ENCODE data around the gene GLTP. TPM values are rescaled to one million over a fixed set of nuclear protein-coding genes. Genes with fewer than 3 reads are reported as not detected.
"Not testable (repeated sequence)": the region's sequence is repeated elsewhere in the genome, so short reads cannot be mapped to it uniquely, and the experiment has no call there.

Gene GLTP
- total RNA-seq, 1 donor from 2014 or later: 27.1 TPM

GRCh38 chr12:109863847-109864712 is 16.3 kb downstream of the GLTP start:
- Histone ChIP-seq H3K36me3 (ENCODE audit: insufficient read depth, low read length) (no peaks in the 10 kb centered on the region), H3K27me3 (ENCODE audit: insufficient read depth, low read length) (no peaks in the 10 kb centered on the region), H3K9ac (ENCODE audit: low read length) (no peak overlapping the region), H3K79me2 (ENCODE audit: insufficient read depth, low read length) (peaks cover 49% of the 10 kb centered on the region), H3K27ac (ENCODE audit: low read depth, low read length) (no peak overlapping the region), H3K4me3 (ENCODE audit: insufficient read depth, low read depth, low read length) (no peak overlapping the region), H3K4me1 (ENCODE audit: insufficient read depth, low read length) (peaks cover 5% of the 10 kb centered on the region), H3K9me3 (ENCODE audit: insufficient read depth, low read depth, low read length) (no peaks in the 10 kb centered on the region), H4K20me1 (ENCODE audit: insufficient read depth, low read length) (peaks cover 67% of the 10 kb centered on the region), H3K4me2 (ENCODE audit: low read length) (no peak overlapping the region), H2AFZ (ENCODE audit: low read depth, low read length) (no peak overlapping the region)
- Mint-ChIP-seq H3K9me3 (ENCODE audit: unreplicated experiment) (no peaks in the 10 kb centered on the region), H3K4me1 (ENCODE audit: low read depth, unreplicated experiment) (peaks cover 2% of the 10 kb centered on the region), H3K36me3 (ENCODE audit: low read depth, unreplicated experiment) (peaks cover 7% of the 10 kb centered on the region), H3K27me3 (ENCODE audit: low read depth, unreplicated experiment) (no peaks in the 10 kb centered on the region), H3K27ac (ENCODE audit: unreplicated experiment) (no peak overlapping the region), H3K4me3 (ENCODE audit: unreplicated experiment) (no peak overlapping the region)
- TF ChIP-seq EZH2 (IDR thresholded peaks at IDR 0.05; ENCODE audit: insufficient read depth, low read length) (no peak), CTCF (IDR thresholded peaks at IDR 0.05; ENCODE audit: insufficient read depth, low read depth, low read length) (no peak)
- no peak for DNase-seq (ENCODE audit: low read depth)
- FAIRE-seq: no peak

- H3K27ac Mint-ChIP-seq (ENCODE audit: unreplicated experiment); H3K27me3 ChIP-seq (ENCODE audit: insufficient read depth, low read length); H3K4me3 Mint-ChIP-seq (ENCODE audit: unreplicated experiment); H3K9me3 ChIP-seq (ENCODE audit: insufficient read depth, low read depth, low read length); H3K4me1 ChIP-seq (ENCODE audit: insufficient read depth, low read length); H2AFZ ChIP-seq (ENCODE audit: low read depth, low read length); H3K27ac ChIP-seq (ENCODE audit: low read depth, low read length); H3K9me3 Mint-ChIP-seq (ENCODE audit: unreplicated experiment); DNase-seq (ENCODE audit: low read depth); FAIRE-seq; H3K36me3 ChIP-seq (ENCODE audit: insufficient read depth, low read length); H3K4me1 Mint-ChIP-seq (ENCODE audit: low read depth, unreplicated experiment); H3K4me2 ChIP-seq (ENCODE audit: low read length); H3K4me3 ChIP-seq (ENCODE audit: insufficient read depth, low read depth, low read length); H3K9ac ChIP-seq (ENCODE audit: low read length); H3K27me3 Mint-ChIP-seq (ENCODE audit: low read depth, unreplicated experiment): not testable (repeated sequence)
- peaks cover 43% of the 10 kb centered on the region for H3K79me2 ChIP-seq (ENCODE audit: insufficient read depth, low read length)
- peaks cover 16% of the 10 kb centered on the region for H3K36me3 Mint-ChIP-seq (ENCODE audit: low read depth, unreplicated experiment)
- peaks cover 70% of the 10 kb centered on the region for H4K20me1 ChIP-seq (ENCODE audit: insufficient read depth, low read length)
Measured at GRCh38 chr12:109862491-109862890, 17.9 kb downstream of the GLTP start.

GRCh38 chr12:109861689-109862314 is 18.5 kb downstream of the GLTP start:
- no peak for FAIRE-seq
- H3K27ac ChIP-seq (ENCODE audit: low read depth, low read length): no peak overlapping the region
- Mint-ChIP-seq H3K4me1 (ENCODE audit: low read depth, unreplicated experiment) (peaks cover 2% of the 10 kb centered on the region), H3K36me3 (ENCODE audit: low read depth, unreplicated experiment) (peaks cover 16% of the 10 kb centered on the region), H3K27ac (ENCODE audit: unreplicated experiment) (no peak overlapping the region), H3K27me3 (ENCODE audit: low read depth, unreplicated experiment) (no peaks in the 10 kb centered on the region), H3K4me3 (ENCODE audit: unreplicated experiment) (no peak overlapping the region), H3K9me3 (ENCODE audit: unreplicated experiment) (no peaks in the 10 kb centered on the region)
- no peak for DNase-seq (ENCODE audit: low read depth)
- no peak for TF ChIP-seq CTCF (IDR thresholded peaks at IDR 0.05; ENCODE audit: insufficient read depth, low read depth, low read length)
- peaks cover 5% of the 10 kb centered on the region for H3K4me1 ChIP-seq (ENCODE audit: insufficient read depth, low read length)
- peaks cover 39% of the 10 kb centered on the region for H3K79me2 ChIP-seq (ENCODE audit: insufficient read depth, low read length)
- H3K9ac ChIP-seq (ENCODE audit: low read length): no peak overlapping the region
- H3K4me3 ChIP-seq (ENCODE audit: insufficient read depth, low read depth, low read length): no peak overlapping the region
- peaks cover 2% of the 10 kb centered on the region for H3K36me3 ChIP-seq (ENCODE audit: insufficient read depth, low read length)
- H3K9me3 ChIP-seq (ENCODE audit: insufficient read depth, low read depth, low read length): no peaks in the 10 kb centered on the region
- H3K27me3 ChIP-seq (ENCODE audit: insufficient read depth, low read length): no peaks in the 10 kb centered on the region
- no peak overlapping the region for H2AFZ ChIP-seq (ENCODE audit: low read depth, low read length)
- peaks cover 64% of the 10 kb centered on the region for H4K20me1 ChIP-seq (ENCODE audit: insufficient read depth, low read length)
- no peak overlapping the region for H3K4me2 ChIP-seq (ENCODE audit: low read length)
